ENCODE data around the gene FGF19. TPM values are rescaled to one million over a fixed set of nuclear protein-coding genes. Genes with fewer than 3 reads are reported as not detected.

FGF19 gene
- total RNA-seq, 6 donors from 2014 or later: 0.23 to 0.24 TPM; not detected in 4

- ATAC-seq (ENCODE audit: low FRiP score in 2 of 2): no peak
- WGBS, 2 donors: 66 to 74% methylated on average over 15 to 16 of the region's 16 CpGs
- peaks cover 0 to 56% (median 40%) of the 10 kb centered on the region in 4 donors for H3K36me3 ChIP-seq
- H3K4me3 ChIP-seq: no peak overlapping the region
- H3K27ac ChIP-seq: no peak overlapping the region
- no peak for TF ChIP-seq EP300 (IDR thresholded peaks at IDR 0.05)
- TF ChIP-seq, protein P1, sequence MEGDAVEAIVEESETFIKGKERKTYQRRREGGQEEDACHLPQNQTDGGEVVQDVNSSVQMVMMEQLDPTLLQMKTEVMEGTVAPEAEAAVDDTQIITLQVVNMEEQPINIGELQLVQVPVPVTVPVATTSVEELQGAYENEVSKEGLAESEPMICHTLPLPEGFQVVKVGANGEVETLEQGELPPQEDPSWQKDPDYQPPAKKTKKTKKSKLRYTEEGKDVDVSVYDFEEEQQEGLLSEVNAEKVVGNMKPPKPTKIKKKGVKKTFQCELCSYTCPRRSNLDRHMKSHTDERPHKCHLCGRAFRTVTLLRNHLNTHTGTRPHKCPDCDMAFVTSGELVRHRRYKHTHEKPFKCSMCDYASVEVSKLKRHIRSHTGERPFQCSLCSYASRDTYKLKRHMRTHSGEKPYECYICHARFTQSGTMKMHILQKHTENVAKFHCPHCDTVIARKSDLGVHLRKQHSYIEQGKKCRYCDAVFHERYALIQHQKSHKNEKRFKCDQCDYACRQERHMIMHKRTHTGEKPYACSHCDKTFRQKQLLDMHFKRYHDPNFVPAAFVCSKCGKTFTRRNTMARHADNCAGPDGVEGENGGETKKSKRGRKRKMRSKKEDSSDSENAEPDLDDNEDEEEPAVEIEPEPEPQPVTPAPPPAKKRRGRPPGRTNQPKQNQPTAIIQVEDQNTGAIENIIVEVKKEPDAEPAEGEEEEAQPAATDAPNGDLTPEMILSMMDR (IDR thresholded peaks at IDR 0.05): no peak
- TF ChIP-seq POLR2AphosphoS5 (IDR thresholded peaks at IDR 0.05): no peak
- TF ChIP-seq POLR2A (IDR thresholded peaks at IDR 0.05): no peak
- H3K4me1 ChIP-seq: peaks cover 0 to 3% (median 0%) of the 10 kb centered on the region in 4 donors
- no peaks in the 10 kb centered on the region for H3K27me3 ChIP-seq
- no peaks in the 10 kb centered on the region for H3K9me3 ChIP-seq
- no peak for DNase-seq
Measured at GRCh38 chr11:69662021-69662698, 41.7 kb downstream of the FGF19 start.

GRCh38 chr11:69661413-69661715 lies 42.5 kb downstream of the FGF19 start:
- Histone ChIP-seq H3K27ac (no peak overlapping the region), H3K4me3 (no peak overlapping the region), H3K36me3 (peaks cover 0 to 48% (median 32%) of the 10 kb centered on the region in 4 donors), H3K4me1 (peaks cover 0 to 3% (median 0%) of the 10 kb centered on the region in 4 donors), H3K9me3 (no peaks in the 10 kb centered on the region), H3K27me3 (no peaks in the 10 kb centered on the region)
- 77 to 86% methylated on average over 10 of the region's 10 CpGs for WGBS, 2 donors
- DNase-seq: no peak
- no peak for ATAC-seq (ENCODE audit: low FRiP score in 2 of 2)
- TF ChIP-seq POLR2A (IDR thresholded peaks at IDR 0.05) (no peak), POLR2AphosphoS5 (IDR thresholded peaks at IDR 0.05) (no peak), EP300 (IDR thresholded peaks at IDR 0.05) (no peak)
- TF ChIP-seq, protein P1 (IDR thresholded peaks at IDR 0.05): no peak

DNA sequence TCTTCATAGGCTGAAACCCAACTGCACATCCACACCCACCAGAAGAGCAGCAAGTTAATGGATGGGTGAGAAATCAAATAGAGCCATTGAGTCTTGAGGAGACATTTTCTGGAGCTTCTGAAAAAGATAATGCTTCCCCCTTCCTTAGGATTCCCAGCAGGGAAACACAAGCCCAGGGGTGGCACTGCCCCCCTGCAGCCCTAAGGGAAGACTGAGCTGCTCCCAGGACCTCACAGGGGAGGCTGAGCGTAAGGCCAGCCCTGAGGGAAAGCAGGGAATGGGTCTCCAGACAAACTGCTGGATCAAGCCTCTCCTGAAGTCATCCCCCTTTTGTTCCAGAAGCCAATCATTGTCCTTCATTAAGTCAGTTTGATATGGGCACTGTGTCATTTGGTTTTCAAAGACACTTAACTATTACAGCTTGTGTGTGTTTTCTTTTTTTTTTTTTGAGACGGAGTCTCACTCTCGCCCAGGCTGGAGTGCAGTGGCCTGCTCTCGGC lies 43.8 kb downstream of the FGF19 start:
- no peak for ATAC-seq (ENCODE audit: low FRiP score in 2 of 2)
- no peak for DNase-seq

DNA sequence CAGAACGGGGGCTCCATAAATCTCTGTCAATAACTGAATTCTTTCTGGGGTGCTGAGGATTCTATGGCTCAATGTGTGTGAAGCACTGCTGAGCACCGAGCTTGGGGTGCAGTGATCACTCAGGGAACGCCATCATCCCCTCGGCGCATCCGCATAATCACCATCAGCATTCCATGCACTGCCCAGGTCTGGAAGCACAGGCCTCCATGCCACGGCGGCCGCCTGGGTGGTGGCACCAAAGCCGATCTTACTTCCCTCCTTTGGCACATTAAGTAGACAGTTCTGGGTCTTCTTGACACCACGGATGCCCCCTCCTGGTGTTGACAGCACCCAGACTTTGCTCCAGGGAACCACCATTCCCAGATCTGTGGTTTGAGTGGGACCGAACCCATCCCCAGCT lies 44.2 kb downstream of the FGF19 start:
- ATAC-seq (ENCODE audit: low FRiP score in 2 of 2) (no peak), DNase-seq (peak in 1 of 2 donors; percentile 68)
- TF ChIP-seq, protein P1 (IDR thresholded peaks at IDR 0.05): no peak
- TF ChIP-seq POLR2AphosphoS5 (IDR thresholded peaks at IDR 0.05) (no peak), EP300 (IDR thresholded peaks at IDR 0.05) (no peak), POLR2A (IDR thresholded peaks at IDR 0.05) (no peak)
- Histone ChIP-seq H3K27me3 (no peaks in the 10 kb centered on the region), H3K9me3 (no peaks in the 10 kb centered on the region), H3K4me1 (peaks cover 0 to 4% (median 2%) of the 10 kb centered on the region in 4 donors), H3K27ac (no peak overlapping the region), H3K36me3 (peaks cover 0 to 31% (median 17%) of the 10 kb centered on the region in 4 donors), H3K4me3 (no peak overlapping the region)
- WGBS, 2 donors: 96% methylated on average over 11 to 12 of the region's 12 CpGs

More for the DNA sequence above, 43.8 kb downstream of the FGF19 start:
- no peaks in the 10 kb centered on the region for H3K9me3 ChIP-seq
- H3K4me1 ChIP-seq: peaks cover 0 to 3% (median 0%) of the 10 kb centered on the region in 4 donors
- TF ChIP-seq EP300 (IDR thresholded peaks at IDR 0.05) (no peak), POLR2A (IDR thresholded peaks at IDR 0.05) (no peak), POLR2AphosphoS5 (IDR thresholded peaks at IDR 0.05) (no peak)
- TF ChIP-seq, protein P1 (IDR thresholded peaks at IDR 0.05): no peak
- H3K27me3 ChIP-seq: no peaks in the 10 kb centered on the region
- H3K27ac ChIP-seq: no peak overlapping the region
- no peak overlapping the region for H3K4me3 ChIP-seq
- 95 to 98% methylated on average over 3 to 4 of the region's 4 CpGs for WGBS, 2 donors
- H3K36me3 ChIP-seq: peaks cover 0 to 35% (median 21%) of the 10 kb centered on the region in 4 donors
